GM18867 (cell line): ENCODE data around the gene SCARB2.
A peak's percentile ranks its signal among the peaks of the same experiment; 100 is the strongest.

Source experiments
- ATAC-seq: cut with Tn5 transposase; IDR thresholded peaks from one replicate; pipeline ENCODE4 v1.9.1; 2021; ENCODE audit warnings: mild to moderate bottlenecking, moderate library complexity; ENCODE audit not compliant: unreplicated experiment

Gene SCARB2

GRCh38 chr4:76199664-76200211 is 13.9 kb downstream of the SCARB2 start:
- ATAC-seq = peak; percentile 87

GRCh38 chr4:76198411-76199237 is 15.0 kb downstream of the SCARB2 start:
- ATAC-seq = peak; percentile 43

GRCh38 chr4:76197971-76198410 is 15.6 kb downstream of the SCARB2 start:
- peak; percentile 0 for ATAC-seq

- ATAC-seq = no peak
Observed at GRCh38 chr4:76197031-76197743, 16.4 kb downstream of the SCARB2 start.

- ATAC-seq = no peak
Observed at GRCh38 chr4:76196376-76196775, 17.2 kb downstream of the SCARB2 start.

- no peak for ATAC-seq
Observed at GRCh38 chr4:76195326-76195725, 18.3 kb downstream of the SCARB2 start.

GRCh38 chr4:76194325-76194724 is 19.3 kb downstream of the SCARB2 start:
- no peak for ATAC-seq

- ATAC-seq = no peak
Observed at GRCh38 chr4:76192236-76192635, 21.4 kb downstream of the SCARB2 start.

- ATAC-seq = no peak
Observed at GRCh38 chr4:76188557-76188956, 25.1 kb downstream of the SCARB2 start.

- no peak for ATAC-seq
Observed at GRCh38 chr4:76188149-76188548, 25.5 kb downstream of the SCARB2 start.

GRCh38 chr4:76187152-76187551 is 26.5 kb downstream of the SCARB2 start:
- ATAC-seq = no peak

GRCh38 chr4:76182463-76182862 is 31.2 kb downstream of the SCARB2 start:
- no peak for ATAC-seq

- peak; percentile 86 for ATAC-seq
Observed at GRCh38 chr4:76179398-76180318, 34.0 kb downstream of the SCARB2 start.

- no peak for ATAC-seq
Observed at GRCh38 chr4:76178296-76178695, 35.3 kb downstream of the SCARB2 start.

GRCh38 chr4:76177709-76178108 is 35.9 kb downstream of the SCARB2 start:
- ATAC-seq = no peak

- no peak for ATAC-seq
Observed at GRCh38 chr4:76175336-76175735, 38.3 kb downstream of the SCARB2 start.

GRCh38 chr4:76174216-76174615 is 39.4 kb downstream of the SCARB2 start:
- no peak for ATAC-seq

- no peak for ATAC-seq
Observed at GRCh38 chr4:76168688-76169087, 44.9 kb downstream of the SCARB2 start.

- no peak for ATAC-seq
Observed at GRCh38 chr4:76166480-76166879, 47.1 kb downstream of the SCARB2 start.

- ATAC-seq = no peak
Observed at GRCh38 chr4:76160355-76160754, 53.3 kb downstream of the SCARB2 start.

- ATAC-seq = no peak
Observed at GRCh38 chr4:76156635-76157034, 57.0 kb downstream of the SCARB2 start.
